Parathyroid adenoma (tissue), 2 donors: ENCODE data around the gene ARHGAP18.

ENCODE experiments used
- H2AFZ ChIP-seq: fragments of 300-600 bp; sonication (generic); one replicate; pipeline ENCODE4 v1.7.0; 2017; ENCODE audit warnings: antibody characterized with exemption, mild to moderate bottlenecking
- H3K27ac ChIP-seq: fragments of 300-600 bp; sonication (generic); one replicate; pipeline ENCODE4 v1.7.0; 2017
- H3K27me3 ChIP-seq: fragments of 300-600 bp; sonication (generic); one replicate; pipeline ENCODE4 v1.7.0; 2017; ENCODE audit warnings: low read length; ENCODE audit not compliant: control insufficient read depth, insufficient read depth
- H3K36me3 ChIP-seq: fragments of 300-600 bp; sonication (generic); one replicate; pipeline ENCODE4 v1.7.0; 2017; ENCODE audit warnings: low read length; ENCODE audit not compliant: control insufficient read depth, insufficient read depth
- H3K4me1 ChIP-seq: fragments of 300-600 bp; sonication (generic); one replicate; pipeline ENCODE4 v1.7.0; 2017; ENCODE audit warnings: control low read depth
- H3K4me2 ChIP-seq: fragments of 300-600 bp; sonication (generic); one replicate; pipeline ENCODE4 v1.7.0; 2017; ENCODE audit warnings: low read length
- H3K4me3 ChIP-seq: fragments of 300-600 bp; sonication (generic); one replicate; pipeline ENCODE4 v1.7.0; 2017; ENCODE audit warnings: low read depth, low read length
- H3K79me2 ChIP-seq: fragments of 300-600 bp; sonication (generic); one replicate; pipeline ENCODE4 v1.7.0; 2017; ENCODE audit warnings: control low read depth
- H3K9ac ChIP-seq: fragments of 300-600 bp; sonication (generic); one replicate; pipeline ENCODE4 v1.7.0; 2017; ENCODE audit warnings: mild to moderate bottlenecking
- H3K9me3 ChIP-seq: fragments of 300-600 bp; sonication (generic); one replicate; pipeline ENCODE4 v1.7.0; 2017; ENCODE audit warnings: low read length; ENCODE audit not compliant: control insufficient read depth
- TF ChIP-seq, protein P1 (sequence below): fragments of 300-600 bp; sonication (generic); IDR thresholded peaks from one replicate; pipeline ENCODE4 v1.7.0; 2017; ENCODE audit warnings: antibody characterized with exemption, mild to moderate bottlenecking
- donor health status: primary hyperparathyroidism.

Gene ARHGAP18

DNA sequence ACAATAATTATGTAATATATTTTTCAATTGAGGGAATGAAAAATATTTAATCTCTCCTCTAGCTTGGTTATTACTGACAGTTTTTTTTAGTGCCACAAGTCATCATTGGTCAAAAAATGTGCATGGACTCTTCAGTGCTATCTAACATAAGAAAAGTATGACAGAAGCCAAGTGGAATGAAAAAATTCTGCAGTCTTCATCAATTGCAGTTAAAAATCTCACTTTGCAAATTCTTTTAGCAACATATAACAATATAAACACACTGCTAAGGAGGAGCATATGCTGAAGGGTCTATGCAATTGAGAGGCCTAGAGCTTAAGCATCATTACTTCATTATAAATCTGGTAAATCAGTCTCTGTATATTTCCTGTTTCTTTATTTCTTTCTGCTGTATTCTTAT lies 175.1 kb downstream of the ARHGAP18 start:
- Histone ChIP-seq H3K9me3 (no peaks in the 10 kb centered on the region), H3K27me3 (no peaks in the 10 kb centered on the region), H3K27ac (no peak overlapping the region), H3K9ac (no peak overlapping the region), H3K4me3 (no peak overlapping the region), H3K4me1 (no peaks in the 10 kb centered on the region), H3K36me3 (no peaks in the 10 kb centered on the region), H3K4me2 (no peak overlapping the region), H3K79me2 (no peaks in the 10 kb centered on the region), H2AFZ (no peak overlapping the region)
- TF ChIP-seq, protein P1, sequence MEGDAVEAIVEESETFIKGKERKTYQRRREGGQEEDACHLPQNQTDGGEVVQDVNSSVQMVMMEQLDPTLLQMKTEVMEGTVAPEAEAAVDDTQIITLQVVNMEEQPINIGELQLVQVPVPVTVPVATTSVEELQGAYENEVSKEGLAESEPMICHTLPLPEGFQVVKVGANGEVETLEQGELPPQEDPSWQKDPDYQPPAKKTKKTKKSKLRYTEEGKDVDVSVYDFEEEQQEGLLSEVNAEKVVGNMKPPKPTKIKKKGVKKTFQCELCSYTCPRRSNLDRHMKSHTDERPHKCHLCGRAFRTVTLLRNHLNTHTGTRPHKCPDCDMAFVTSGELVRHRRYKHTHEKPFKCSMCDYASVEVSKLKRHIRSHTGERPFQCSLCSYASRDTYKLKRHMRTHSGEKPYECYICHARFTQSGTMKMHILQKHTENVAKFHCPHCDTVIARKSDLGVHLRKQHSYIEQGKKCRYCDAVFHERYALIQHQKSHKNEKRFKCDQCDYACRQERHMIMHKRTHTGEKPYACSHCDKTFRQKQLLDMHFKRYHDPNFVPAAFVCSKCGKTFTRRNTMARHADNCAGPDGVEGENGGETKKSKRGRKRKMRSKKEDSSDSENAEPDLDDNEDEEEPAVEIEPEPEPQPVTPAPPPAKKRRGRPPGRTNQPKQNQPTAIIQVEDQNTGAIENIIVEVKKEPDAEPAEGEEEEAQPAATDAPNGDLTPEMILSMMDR = no peak
